ENCODE results near the gene ZDHHC12. TPM values are rescaled to one million over a fixed set of nuclear protein-coding genes. Genes with fewer than 3 reads are reported as not detected.

Gene ZDHHC12
- total RNA-seq, 1 experiment from 2014 or later, result 39.3 TPM

DNA sequence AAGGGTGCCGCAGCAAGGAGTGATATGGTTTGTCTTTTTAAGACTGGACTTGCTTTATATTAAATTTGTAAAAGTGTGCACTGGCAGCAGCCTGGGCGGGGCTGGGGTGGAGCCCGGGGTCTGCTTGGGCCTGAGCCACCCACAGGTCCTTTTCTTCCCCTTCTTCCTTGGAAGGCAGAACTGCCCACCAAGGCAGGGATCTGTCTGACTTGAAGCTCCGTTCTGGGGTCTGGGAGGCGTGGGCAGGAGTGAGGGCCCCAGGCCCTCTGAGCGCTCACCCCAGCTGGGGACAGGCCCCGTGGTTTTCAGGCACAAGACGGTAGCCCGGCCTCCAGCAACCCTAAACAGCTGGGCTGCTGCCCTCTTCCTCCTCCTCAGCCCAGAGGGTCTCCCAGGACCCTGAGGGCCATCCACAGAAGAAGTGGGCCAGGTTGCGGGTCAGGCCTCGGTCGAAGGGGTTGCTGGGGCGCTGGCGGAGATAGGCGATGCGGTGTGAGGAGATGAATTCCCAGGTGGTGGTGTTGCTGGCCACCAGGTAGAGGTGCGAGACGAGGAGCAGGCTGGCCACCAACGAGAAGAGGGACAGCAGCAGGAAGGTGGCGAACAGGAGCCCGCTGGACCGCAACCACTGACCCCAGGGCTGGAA is 3.0 kb downstream of the ZDHHC12 start:
- Histone ChIP-seq H3K9me3 (ENCODE audit: control insufficient read depth, insufficient read depth, low read depth, low read length) (no peaks in the 10 kb centered on the region), H3K27me3 (ENCODE audit: control insufficient read depth, insufficient read depth, low read length) (no peaks in the 10 kb centered on the region), H3K36me3 (ENCODE audit: control insufficient read depth, insufficient read depth, low read length) (peaks cover 3% of the 10 kb centered on the region; the same call in 1 of the 2 replicates), H3K4me3 (ENCODE audit: low read depth in 2 of 2, low read length in 2 of 2) (no peak overlapping the region), H3K4me1 (ENCODE audit: control insufficient read depth, insufficient read depth, low read length) (peaks cover 6% of the 10 kb centered on the region), H3K27ac (ENCODE audit: low read length) (no peak overlapping the region)
- in situ Hi-C loops (cut with HindIII; ENCODE audit: low pct_unique_long_range_greater_than_20kb, low sequenced_read_pairs) (no loop called here), intact Hi-C loops (cut with micrococcal nuclease; ENCODE audit: unreplicated experiment) (no loop called here)
- TSS peak; percentile 85 for BruUV-seq (replicated peaks)
- TF ChIP-seq, protein P1, sequence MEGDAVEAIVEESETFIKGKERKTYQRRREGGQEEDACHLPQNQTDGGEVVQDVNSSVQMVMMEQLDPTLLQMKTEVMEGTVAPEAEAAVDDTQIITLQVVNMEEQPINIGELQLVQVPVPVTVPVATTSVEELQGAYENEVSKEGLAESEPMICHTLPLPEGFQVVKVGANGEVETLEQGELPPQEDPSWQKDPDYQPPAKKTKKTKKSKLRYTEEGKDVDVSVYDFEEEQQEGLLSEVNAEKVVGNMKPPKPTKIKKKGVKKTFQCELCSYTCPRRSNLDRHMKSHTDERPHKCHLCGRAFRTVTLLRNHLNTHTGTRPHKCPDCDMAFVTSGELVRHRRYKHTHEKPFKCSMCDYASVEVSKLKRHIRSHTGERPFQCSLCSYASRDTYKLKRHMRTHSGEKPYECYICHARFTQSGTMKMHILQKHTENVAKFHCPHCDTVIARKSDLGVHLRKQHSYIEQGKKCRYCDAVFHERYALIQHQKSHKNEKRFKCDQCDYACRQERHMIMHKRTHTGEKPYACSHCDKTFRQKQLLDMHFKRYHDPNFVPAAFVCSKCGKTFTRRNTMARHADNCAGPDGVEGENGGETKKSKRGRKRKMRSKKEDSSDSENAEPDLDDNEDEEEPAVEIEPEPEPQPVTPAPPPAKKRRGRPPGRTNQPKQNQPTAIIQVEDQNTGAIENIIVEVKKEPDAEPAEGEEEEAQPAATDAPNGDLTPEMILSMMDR (IDR thresholded peaks at IDR 0.05), result no peak
- no peak for TF ChIP-seq SIN3A (IDR thresholded peaks at IDR 0.05; ENCODE audit: borderline replicate concordance, insufficient read depth, low read depth, low read length)
- TF ChIP-seq POLR2AphosphoS5 (IDR thresholded peaks at IDR 0.05; ENCODE audit: low read depth, low read length), result no peak; the same call in 1 of the 2 replicates
- no peak for TF ChIP-seq TCF7L2 (IDR thresholded peaks at IDR 0.05; ENCODE audit: low read depth, low read length)
- TF ChIP-seq, protein P2, sequence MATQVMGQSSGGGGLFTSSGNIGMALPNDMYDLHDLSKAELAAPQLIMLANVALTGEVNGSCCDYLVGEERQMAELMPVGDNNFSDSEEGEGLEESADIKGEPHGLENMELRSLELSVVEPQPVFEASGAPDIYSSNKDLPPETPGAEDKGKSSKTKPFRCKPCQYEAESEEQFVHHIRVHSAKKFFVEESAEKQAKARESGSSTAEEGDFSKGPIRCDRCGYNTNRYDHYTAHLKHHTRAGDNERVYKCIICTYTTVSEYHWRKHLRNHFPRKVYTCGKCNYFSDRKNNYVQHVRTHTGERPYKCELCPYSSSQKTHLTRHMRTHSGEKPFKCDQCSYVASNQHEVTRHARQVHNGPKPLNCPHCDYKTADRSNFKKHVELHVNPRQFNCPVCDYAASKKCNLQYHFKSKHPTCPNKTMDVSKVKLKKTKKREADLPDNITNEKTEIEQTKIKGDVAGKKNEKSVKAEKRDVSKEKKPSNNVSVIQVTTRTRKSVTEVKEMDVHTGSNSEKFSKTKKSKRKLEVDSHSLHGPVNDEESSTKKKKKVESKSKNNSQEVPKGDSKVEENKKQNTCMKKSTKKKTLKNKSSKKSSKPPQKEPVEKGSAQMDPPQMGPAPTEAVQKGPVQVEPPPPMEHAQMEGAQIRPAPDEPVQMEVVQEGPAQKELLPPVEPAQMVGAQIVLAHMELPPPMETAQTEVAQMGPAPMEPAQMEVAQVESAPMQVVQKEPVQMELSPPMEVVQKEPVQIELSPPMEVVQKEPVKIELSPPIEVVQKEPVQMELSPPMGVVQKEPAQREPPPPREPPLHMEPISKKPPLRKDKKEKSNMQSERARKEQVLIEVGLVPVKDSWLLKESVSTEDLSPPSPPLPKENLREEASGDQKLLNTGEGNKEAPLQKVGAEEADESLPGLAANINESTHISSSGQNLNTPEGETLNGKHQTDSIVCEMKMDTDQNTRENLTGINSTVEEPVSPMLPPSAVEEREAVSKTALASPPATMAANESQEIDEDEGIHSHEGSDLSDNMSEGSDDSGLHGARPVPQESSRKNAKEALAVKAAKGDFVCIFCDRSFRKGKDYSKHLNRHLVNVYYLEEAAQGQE (IDR thresholded peaks at IDR 0.05; ENCODE audit: insufficient read depth in 1 of 2, low read depth in 2 of 2, low read length in 1 of 2), result no peak
- POLR2A ChIA-PET, result no interaction called here
- ATAC-seq (no peak), DNase-seq (ENCODE audit: low read depth, low spot score) (no peak)
- CTCF ChIA-PET, result no interaction called here

DNA sequence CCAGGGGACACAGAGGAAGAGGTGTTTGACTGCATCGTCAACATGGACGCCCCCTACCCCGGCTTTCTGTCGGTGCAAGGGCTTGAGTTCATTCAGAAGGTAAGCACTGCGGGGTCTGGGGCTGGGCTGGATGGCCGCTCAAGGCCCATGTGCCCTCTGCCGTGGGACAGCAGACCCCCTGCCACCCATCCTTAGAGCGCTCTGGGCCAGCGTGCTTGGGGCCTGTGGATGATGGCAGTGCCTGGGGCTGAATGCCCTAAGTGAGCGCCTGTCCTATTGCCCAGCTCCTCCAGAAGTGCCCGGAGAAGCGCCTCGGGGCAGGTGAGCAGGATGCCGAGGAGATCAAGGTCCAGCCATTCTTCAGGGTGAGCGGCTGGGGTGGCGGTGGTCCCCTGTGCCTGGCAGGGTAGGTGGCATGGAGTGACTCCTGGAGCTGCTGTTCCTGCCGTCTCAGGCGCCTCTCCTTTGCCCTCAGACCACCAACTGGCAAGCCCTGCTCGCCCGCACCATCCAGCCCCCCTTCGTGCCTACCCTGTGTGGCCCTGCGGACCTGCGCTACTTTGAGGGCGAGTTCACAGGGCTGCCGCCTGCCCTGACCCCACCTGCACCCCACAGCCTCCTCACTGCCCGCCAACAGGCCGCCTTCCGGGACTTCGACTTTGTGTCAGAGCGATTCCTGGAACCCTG is 3.9 kb downstream of the ZDHHC12 start:
- no peaks in the 10 kb centered on the region for H3K27me3 ChIP-seq (ENCODE audit: control insufficient read depth, insufficient read depth, low read length)
- ChIA-PET CTCF (no interaction called here), POLR2A (interaction anchor here (0.5 kb wide), 1 partner anchor 210 kb away, joined by 3 read pairs; no protein-coding TSS in a partner anchor)
- no TSS peak for BruUV-seq (replicated peaks)
- in situ Hi-C loops (cut with HindIII; ENCODE audit: low pct_unique_long_range_greater_than_20kb, low sequenced_read_pairs), result no loop called here
- H3K27ac ChIP-seq (ENCODE audit: low read length), result no peak overlapping the region
- intact Hi-C loops (cut with micrococcal nuclease; ENCODE audit: unreplicated experiment), result no loop called here
- H3K36me3 ChIP-seq (ENCODE audit: control insufficient read depth, insufficient read depth, low read length), result peaks cover 3% of the 10 kb centered on the region; the same call in 1 of the 2 replicates
- H3K4me1 ChIP-seq (ENCODE audit: control insufficient read depth, insufficient read depth, low read length), result peaks cover 6% of the 10 kb centered on the region
- no peak overlapping the region for H3K4me3 ChIP-seq (ENCODE audit: low read depth in 2 of 2, low read length in 2 of 2)
- TF ChIP-seq TCF7L2 (IDR thresholded peaks at IDR 0.05; ENCODE audit: low read depth, low read length) (no peak), SIN3A (IDR thresholded peaks at IDR 0.05; ENCODE audit: borderline replicate concordance, insufficient read depth, low read depth, low read length) (no peak), POLR2AphosphoS5 (IDR thresholded peaks at IDR 0.05; ENCODE audit: low read depth, low read length) (no peak)
- TF ChIP-seq, protein P2 (IDR thresholded peaks at IDR 0.05; ENCODE audit: insufficient read depth in 1 of 2, low read depth in 2 of 2, low read length in 1 of 2), result no peak
- TF ChIP-seq, protein P1 (IDR thresholded peaks at IDR 0.05), result no peak
- DNase-seq (ENCODE audit: low read depth, low spot score), result no peak
- no peaks in the 10 kb centered on the region for H3K9me3 ChIP-seq (ENCODE audit: control insufficient read depth, insufficient read depth, low read depth, low read length)
- no peak for ATAC-seq
